Activated B cell treated with CpG ODN at 0.5 μM for 24 hours (primary cell): Measurements from ENCODE around the gene SPTBN5. TPM values are rescaled to one million over a fixed set of nuclear protein-coding genes. Genes with fewer than 3 reads are reported as not detected.

Experiments used
- ATAC-seq: fragments of 200-7000 bp; cut with Tn5 transposase; one replicate; pipeline ENCODE4 v1.10.0; 2021; ENCODE audit warnings: low read depth, mild to moderate bottlenecking, moderate library complexity
- CTCF ChIA-PET: fragments of 350-600 bp; sonication (Branson Sonifier 250); formaldehyde crosslinking; loops from one replicate; lab custom pipeline; 2021; ENCODE audit warnings: antibody characterized with exemption; lab: Charles Lee
- POLR2A ChIA-PET: fragments of 350-600 bp; sonication (Branson Sonifier 250); formaldehyde crosslinking; loops from one replicate; lab custom pipeline; 2021; ENCODE audit warnings: antibody characterized with exemption; lab: Charles Lee
- DNase-seq: peaks from one replicate; pipeline ENCODE4 v3.0.0; 2022
- H3K27ac Mint-ChIP-seq: one replicate; pipeline ENCODE4 v1.8.0; 2020; ENCODE audit warnings: mixed read lengths
- H3K27me3 Mint-ChIP-seq: one replicate; pipeline ENCODE4 v1.8.0; 2021; ENCODE audit warnings: mixed read lengths
- H3K36me3 Mint-ChIP-seq: one replicate; pipeline ENCODE4 v1.8.0; 2021; ENCODE audit warnings: low read depth, mixed read lengths
- H3K4me1 Mint-ChIP-seq: one replicate; pipeline ENCODE4 v1.8.0; 2021; ENCODE audit warnings: mixed read lengths
- H3K4me3 Mint-ChIP-seq: one replicate; pipeline ENCODE4 v1.8.0; 2020; ENCODE audit warnings: mild to moderate bottlenecking, mixed read lengths
- H3K9me3 Mint-ChIP-seq: one replicate; pipeline ENCODE4 v1.8.0; 2020; ENCODE audit warnings: mixed read lengths
- CTCF ChIP-seq: fragments of 200-600 bp; IDR thresholded peaks from one replicate; pipeline ENCODE4 v1.8.0; 2022; ENCODE audit warnings: antibody characterized with exemption, mild to moderate bottlenecking
- intact Hi-C: fragments of 100-400 bp; cut with micrococcal nuclease; formaldehyde crosslinking; loops from one replicate; pipeline ENCODE4 v1.15.1; 2024
- total RNA-seq: library from RNA; stranded (reverse); gene quantifications from 2 replicates; pipeline ENCODE4 v1.2.3, GENCODE V29; 2022

The SPTBN5 gene
- total RNA-seq, 1 donor from 2014 or later = 1.1 TPM

- Mint-ChIP-seq H3K27me3 (no peaks in the 10 kb centered on the region), H3K4me1 (peaks cover 59% of the 10 kb centered on the region), H3K9me3 (no peaks in the 10 kb centered on the region), H3K27ac (peak overlapping the region; percentile 90), H3K4me3 (peak overlapping the region; percentile 41), H3K36me3 (peaks cover 20% of the 10 kb centered on the region)
- intact Hi-C loops = loop anchor here (2.0 kb wide), 1 partner anchor 31 kb away; no protein-coding TSS in a partner anchor
- DNase-seq = no peak
- TF ChIP-seq CTCF = no peak
- CTCF ChIA-PET = interaction anchor here (2.3 kb wide), 2 partner anchors 31 to 162 kb away, joined by 7 to 10 read pairs; partner anchors contain the start of gene MAPKBP1
- POLR2A ChIA-PET = interaction anchor here (1.0 to 1.2 kb wide), 5 partner anchors 31 to 109 kb away, joined by 3 to 5 read pairs (median 4); partner anchors contain the start of gene EHD4
- ATAC-seq = no peak
These were observed 41.7 kb upstream of the SPTBN5 start for GRCh38 chr15:41935566-41936020.

GRCh38 chr15:41934843-41935242 lies 41.0 kb upstream of the SPTBN5 start:
- ChIA-PET POLR2A (interaction anchor here (1.0 to 1.2 kb wide), 6 partner anchors 19 to 37 kb away, joined by 3 to 7 read pairs (median 4); partner anchors contain the start of gene EHD4), CTCF (interaction anchor here (2.3 kb wide), 1 partner anchor 161 kb away, joined by 7 read pairs; the partner anchor contains the start of gene MAPKBP1)
- Mint-ChIP-seq H3K27ac (peak overlapping the region; percentile 90), H3K36me3 (peaks cover 14% of the 10 kb centered on the region), H3K4me1 (peaks cover 66% of the 10 kb centered on the region), H3K27me3 (no peaks in the 10 kb centered on the region), H3K4me3 (peak overlapping the region; percentile 47), H3K9me3 (no peaks in the 10 kb centered on the region)
- intact Hi-C loops = no loop called here
- DNase-seq (peak; percentile 27), ATAC-seq (peak; percentile 77)
- no peak for TF ChIP-seq CTCF

- Mint-ChIP-seq H3K9me3 (no peaks in the 10 kb centered on the region), H3K27me3 (no peaks in the 10 kb centered on the region), H3K4me3 (no peak overlapping the region), H3K4me1 (peaks cover 77% of the 10 kb centered on the region), H3K27ac (no peak overlapping the region), H3K36me3 (peaks cover 14% of the 10 kb centered on the region)
- DNase-seq (no peak), ATAC-seq (no peak)
- POLR2A ChIA-PET = interaction anchor here (1.5 kb wide), 1 partner anchor 39 kb away, joined by 4 read pairs; the partner anchor contains the start of gene EHD4
- no peak for TF ChIP-seq CTCF
- CTCF ChIA-PET = interaction anchor here (1.1 kb wide), 1 partner anchor 39 kb away, joined by 3 read pairs; the partner anchor contains the start of gene EHD4
- intact Hi-C loops = no loop called here
These were observed 39.9 kb upstream of the SPTBN5 start for GRCh38 chr15:41933771-41934170.

GRCh38 chr15:41933326-41933725 lies 39.5 kb upstream of the SPTBN5 start:
- ChIA-PET POLR2A (interaction anchor here (1.5 kb wide), 1 partner anchor 39 kb away, joined by 4 read pairs; the partner anchor contains the start of gene EHD4), CTCF (interaction anchor here (0.6 to 1.1 kb wide), 2 partner anchors 39 to 159 kb away, joined by 3 read pairs; partner anchors contain the start of genes EHD4 and MAPKBP1)
- H3K4me3 Mint-ChIP-seq = no peak overlapping the region
- DNase-seq = no peak
- no peak for ATAC-seq
- peaks cover 81% of the 10 kb centered on the region for H3K4me1 Mint-ChIP-seq
- H3K27me3 Mint-ChIP-seq = no peaks in the 10 kb centered on the region
- H3K27ac Mint-ChIP-seq = peak overlapping the region; percentile 24
- no peaks in the 10 kb centered on the region for H3K9me3 Mint-ChIP-seq
- TF ChIP-seq CTCF = no peak
- intact Hi-C loops = no loop called here
- H3K36me3 Mint-ChIP-seq = peaks cover 14% of the 10 kb centered on the region
